ENCODE measurements around the gene PCBP3. TPM values are rescaled to one million over a fixed set of nuclear protein-coding genes. Genes with fewer than 3 reads are reported as not detected.

Gene PCBP3
- total and polyA plus RNA-seq, 2 donors (not counting 3 experiments of a cell fraction or from before 2014, with no cell fraction given), result 0.06 to 1.1 TPM

DNA sequence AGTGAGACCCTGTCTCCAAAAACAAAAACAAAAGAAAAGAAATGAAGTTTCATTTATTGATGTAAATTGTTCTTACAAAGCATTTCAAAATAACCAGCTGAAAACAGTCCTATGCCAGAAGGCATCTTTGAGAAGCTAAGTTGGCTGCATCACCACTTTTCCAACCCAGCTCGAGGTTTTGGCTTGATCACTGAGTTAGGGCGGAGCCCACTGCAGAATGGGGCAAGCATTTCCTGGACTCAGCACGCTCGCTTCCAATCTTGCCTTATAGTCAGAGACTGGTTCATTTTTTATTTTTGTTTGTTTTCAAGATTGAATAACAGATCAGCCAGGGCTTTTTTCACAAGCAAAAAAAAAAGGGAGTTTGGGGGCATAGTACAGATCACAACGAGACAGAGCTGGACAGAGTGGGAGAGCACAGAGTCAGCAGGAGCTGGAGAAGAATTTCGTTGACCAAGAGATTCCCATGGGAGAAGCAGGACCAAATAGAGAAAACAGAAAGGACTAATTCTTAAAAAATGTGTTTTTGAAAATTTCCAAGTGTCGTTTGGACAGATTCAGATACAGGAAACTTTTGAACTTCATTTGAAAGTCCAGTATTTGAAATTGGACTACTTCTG is 314.6 kb downstream of the PCBP3 start:
- BruUV-seq (replicated peaks), result no TSS peak
- no peaks in the 10 kb centered on the region for H3K79me2 ChIP-seq (ENCODE audit: control insufficient read depth, insufficient read depth, low read length)
- no peak overlapping the region for H3K4me2 ChIP-seq (ENCODE audit: insufficient read depth, low read length)
- H3K9me1 ChIP-seq (replicated peaks; ENCODE audit: control insufficient read depth, extremely low read depth, insufficient read depth, low read length), result no peaks in the 10 kb centered on the region
- no peak overlapping the region for H3K27ac ChIP-seq (ENCODE audit: insufficient read depth, low read depth, low read length)
- no peaks in the 10 kb centered on the region for H4K20me1 ChIP-seq (replicated peaks; ENCODE audit: control insufficient read depth, extremely low read depth, insufficient read depth, low read length)
- H2AFZ ChIP-seq (ENCODE audit: low read depth, low read length), result no peak overlapping the region
- FAIRE-seq, result peak; percentile 26
- H3K9ac ChIP-seq (replicated peaks; ENCODE audit: extremely low read depth, insufficient read depth, low read length), result no peak overlapping the region
- POLR2A ChIA-PET, result no interaction called here
- DNase-seq (ENCODE audit: low read depth, low spot score), result no peak
- H3K36me3 ChIP-seq (ENCODE audit: control insufficient read depth in 2 of 2, extremely low read depth in 1 of 2, insufficient read depth in 2 of 2, low read length in 2 of 2), result no peaks in the 10 kb centered on the region
- intact Hi-C loops (cut with micrococcal nuclease) (no loop called here), dilution Hi-C loops (cut with MboI; ENCODE audit: extremely low pct_ligation_motif_present, low sequenced_read_pairs) (no loop called here)
- H3K27me3 ChIP-seq (ENCODE audit: control insufficient read depth in 2 of 2, insufficient read depth in 2 of 2, low read length in 2 of 2), result peaks cover 8 to 18% of the 10 kb centered on the region in 2 experiments
- H3K9me3 ChIP-seq (replicated peaks; ENCODE audit: control insufficient read depth, insufficient read depth, low read length), result no peaks in the 10 kb centered on the region
- TF ChIP-seq, protein P1, sequence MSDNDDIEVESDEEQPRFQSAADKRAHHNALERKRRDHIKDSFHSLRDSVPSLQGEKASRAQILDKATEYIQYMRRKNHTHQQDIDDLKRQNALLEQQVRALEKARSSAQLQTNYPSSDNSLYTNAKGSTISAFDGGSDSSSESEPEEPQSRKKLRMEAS (IDR thresholded peaks at IDR 0.05; ENCODE audit: insufficient read depth, insufficient read length), result no peak
- TF ChIP-seq GATA2 (IDR thresholded peaks at IDR 0.05; ENCODE audit: insufficient read depth, insufficient read length, low read depth, low read length), result no peak
- TF ChIP-seq JUN (IDR thresholded peaks at IDR 0.05; ENCODE audit: borderline replicate concordance, insufficient read depth, insufficient read length, low read depth), result no peak
- no peak for TF ChIP-seq EZH2 (IDR thresholded peaks at IDR 0.05; ENCODE audit: borderline replicate concordance, low read depth, low read length, severe bottlenecking)
- TF ChIP-seq, protein P2, sequence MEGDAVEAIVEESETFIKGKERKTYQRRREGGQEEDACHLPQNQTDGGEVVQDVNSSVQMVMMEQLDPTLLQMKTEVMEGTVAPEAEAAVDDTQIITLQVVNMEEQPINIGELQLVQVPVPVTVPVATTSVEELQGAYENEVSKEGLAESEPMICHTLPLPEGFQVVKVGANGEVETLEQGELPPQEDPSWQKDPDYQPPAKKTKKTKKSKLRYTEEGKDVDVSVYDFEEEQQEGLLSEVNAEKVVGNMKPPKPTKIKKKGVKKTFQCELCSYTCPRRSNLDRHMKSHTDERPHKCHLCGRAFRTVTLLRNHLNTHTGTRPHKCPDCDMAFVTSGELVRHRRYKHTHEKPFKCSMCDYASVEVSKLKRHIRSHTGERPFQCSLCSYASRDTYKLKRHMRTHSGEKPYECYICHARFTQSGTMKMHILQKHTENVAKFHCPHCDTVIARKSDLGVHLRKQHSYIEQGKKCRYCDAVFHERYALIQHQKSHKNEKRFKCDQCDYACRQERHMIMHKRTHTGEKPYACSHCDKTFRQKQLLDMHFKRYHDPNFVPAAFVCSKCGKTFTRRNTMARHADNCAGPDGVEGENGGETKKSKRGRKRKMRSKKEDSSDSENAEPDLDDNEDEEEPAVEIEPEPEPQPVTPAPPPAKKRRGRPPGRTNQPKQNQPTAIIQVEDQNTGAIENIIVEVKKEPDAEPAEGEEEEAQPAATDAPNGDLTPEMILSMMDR (IDR thresholded peaks at IDR 0.05; ENCODE audit: extremely low read depth in 1 of 2, insufficient read depth in 1 of 2, low read depth in 1 of 2, low read length in 2 of 2), result no peak
- TF ChIP-seq POLR2A (IDR thresholded peaks at IDR 0.05; ENCODE audit: low read depth, low read length), result no peak
- TF ChIP-seq MYC (IDR thresholded peaks at IDR 0.05; ENCODE audit: low read depth, low read length), result no peak
- no peak for TF ChIP-seq POLR2AphosphoS5 (IDR thresholded peaks at IDR 0.05; ENCODE audit: insufficient read depth, low read depth, low read length)
- TF ChIP-seq FOS (IDR thresholded peaks at IDR 0.05; ENCODE audit: borderline replicate concordance, insufficient read depth, low read length), result no peak
- no peak overlapping the region for H3K4me3 ChIP-seq (replicated peaks in 1 of 3; ENCODE audit: insufficient read depth in 1 of 3, low read depth in 1 of 3, low read length in 3 of 3)
- no peaks in the 10 kb centered on the region for H3K4me1 ChIP-seq (ENCODE audit: control insufficient read depth, extremely low read depth, insufficient read depth, low read length)
- CTCF ChIA-PET, result no interaction called here

All from endothelial cell of umbilical vein (primary cell).